ENCODE data around the gene SUPT3H. TPM values are rescaled to one million over a fixed set of nuclear protein-coding genes. Genes with fewer than 3 reads are reported as not detected.
"Not testable (repeated sequence)": the region's sequence is repeated elsewhere in the genome, so short reads cannot be mapped to it uniquely, and the experiment has no call there.

The SUPT3H gene
- polyA plus RNA-seq, 1 donor (not counting 4 experiments of a cell fraction or from before 2014, with no cell fraction given): 7.6 TPM

DNA sequence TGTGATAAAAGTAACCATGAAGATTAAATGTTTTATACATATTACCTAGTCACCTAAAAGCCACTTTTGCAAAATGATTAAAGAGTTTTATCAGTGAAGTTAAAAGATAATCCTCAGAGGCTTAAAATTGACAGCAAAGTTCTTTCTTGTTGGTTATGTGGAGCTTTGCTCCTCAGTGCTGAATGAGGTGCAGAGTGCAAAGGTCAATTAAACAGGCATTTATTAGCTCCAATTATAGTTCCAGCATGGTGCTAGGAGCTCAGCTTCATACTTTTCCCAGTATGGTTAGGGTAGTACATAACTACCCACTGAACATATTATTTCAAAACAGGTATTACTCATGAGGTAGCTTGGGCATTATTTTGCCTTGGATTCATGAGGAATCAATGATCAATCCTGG, 463.6 kb downstream of the SUPT3H start:
- Histone ChIP-seq H3K79me2 (ENCODE audit: control insufficient read depth, insufficient read depth, low read length) (no peaks in the 10 kb centered on the region), H3K36me3 (ENCODE audit: control insufficient read depth in 2 of 2, extremely low read depth in 1 of 2, insufficient read depth in 2 of 2, low read length in 2 of 2) (no peaks in the 10 kb centered on the region), H2AFZ (ENCODE audit: control insufficient read depth, low read length) (no peak overlapping the region), H3K27ac (ENCODE audit: control insufficient read depth, insufficient read depth, low read length) (no peak overlapping the region), H3K4me2 (ENCODE audit: control insufficient read depth, extremely low read depth, insufficient read depth, low read depth, low read length) (no peak overlapping the region), H3K9ac (ENCODE audit: control insufficient read depth, extremely low read depth, insufficient read depth, low read length) (no peak overlapping the region), H3K4me1 (ENCODE audit: control insufficient read depth, extremely low read depth, insufficient read depth, low read length) (no peaks in the 10 kb centered on the region), H3K4me3 (ENCODE audit: control insufficient read depth in 2 of 3, extremely low read depth in 1 of 3, insufficient read depth in 2 of 3, low read depth in 1 of 3, low read length in 3 of 3) (no peak overlapping the region), H4K20me1 (ENCODE audit: control insufficient read depth, extremely low read depth, insufficient read depth, low read length) (no peaks in the 10 kb centered on the region), H3K9me1 (ENCODE audit: control insufficient read depth, extremely low read depth, insufficient read depth, low read length) (no peaks in the 10 kb centered on the region), H3K27me3 (ENCODE audit: control insufficient read depth, extremely low read depth, insufficient read depth, low read length) (no peaks in the 10 kb centered on the region), H3K9me3 (ENCODE audit: control insufficient read depth, low read depth, low read length) (no peaks in the 10 kb centered on the region)
- TF ChIP-seq EZH2 (IDR thresholded peaks at IDR 0.05; ENCODE audit: low read length) (no peak), CTCF (optimal IDR thresholded peaks at IDR 0.05 in 1 of 3, IDR thresholded peaks at IDR 0.05 in 1 of 3, conservative IDR thresholded peaks at IDR 0.05 in 1 of 3; ENCODE audit: extremely low read depth in 1 of 3, insufficient read depth in 2 of 3, low read length in 3 of 3) (no peak)
- DNase-seq (ENCODE audit: low read depth, low spot score) (no peak), FAIRE-seq (no peak)
- dilution Hi-C loops (cut with MboI; ENCODE audit: extremely low pct_ligation_motif_present, low sequenced_read_pairs): no loop called here

GRCh38 chr6:44906761-44907160, 471.0 kb downstream of the SUPT3H start:
- dilution Hi-C loops (cut with MboI; ENCODE audit: extremely low pct_ligation_motif_present, low sequenced_read_pairs): no loop called here
- Histone ChIP-seq H3K4me2 (ENCODE audit: control insufficient read depth, extremely low read depth, insufficient read depth, low read depth, low read length) (no peak overlapping the region), H4K20me1 (ENCODE audit: control insufficient read depth, extremely low read depth, insufficient read depth, low read length) (no peaks in the 10 kb centered on the region), H3K4me1 (ENCODE audit: control insufficient read depth, extremely low read depth, insufficient read depth, low read length) (no peaks in the 10 kb centered on the region), H3K27ac (ENCODE audit: control insufficient read depth, insufficient read depth, low read length) (no peak overlapping the region), H3K4me3 (ENCODE audit: control insufficient read depth in 2 of 3, extremely low read depth in 1 of 3, insufficient read depth in 2 of 3, low read depth in 1 of 3, low read length in 3 of 3) (no peak overlapping the region), H3K79me2 (ENCODE audit: control insufficient read depth, insufficient read depth, low read length) (no peaks in the 10 kb centered on the region), H3K27me3 (ENCODE audit: control insufficient read depth, extremely low read depth, insufficient read depth, low read length) (no peaks in the 10 kb centered on the region), H3K36me3 (ENCODE audit: control insufficient read depth in 2 of 2, extremely low read depth in 1 of 2, insufficient read depth in 2 of 2, low read length in 2 of 2) (no peaks in the 10 kb centered on the region), H3K9me3 (ENCODE audit: control insufficient read depth, low read depth, low read length) (no peaks in the 10 kb centered on the region), H3K9ac (ENCODE audit: control insufficient read depth, extremely low read depth, insufficient read depth, low read length) (no peak overlapping the region), H3K9me1 (ENCODE audit: control insufficient read depth, extremely low read depth, insufficient read depth, low read length) (no peaks in the 10 kb centered on the region), H2AFZ (ENCODE audit: control insufficient read depth, low read length) (no peak overlapping the region)
- no peak for DNase-seq (ENCODE audit: low read depth, low spot score)
- TF ChIP-seq CTCF (optimal IDR thresholded peaks at IDR 0.05 in 1 of 3, IDR thresholded peaks at IDR 0.05 in 1 of 3, conservative IDR thresholded peaks at IDR 0.05 in 1 of 3; ENCODE audit: extremely low read depth in 1 of 3, insufficient read depth in 2 of 3, low read length in 3 of 3): no peak
- TF ChIP-seq EZH2 (IDR thresholded peaks at IDR 0.05; ENCODE audit: low read length): no peak
- no peak for FAIRE-seq

GRCh38 chr6:44900358-44900757, 477.4 kb downstream of the SUPT3H start:
- H3K27ac ChIP-seq (ENCODE audit: control insufficient read depth, insufficient read depth, low read length); FAIRE-seq; dilution Hi-C loops (cut with MboI; ENCODE audit: extremely low pct_ligation_motif_present, low sequenced_read_pairs); H3K36me3 ChIP-seq (ENCODE audit: control insufficient read depth in 2 of 2, extremely low read depth in 1 of 2, insufficient read depth in 2 of 2, low read length in 2 of 2); H3K9ac ChIP-seq (ENCODE audit: control insufficient read depth, extremely low read depth, insufficient read depth, low read length); H3K9me3 ChIP-seq (ENCODE audit: control insufficient read depth, low read depth, low read length); H2AFZ ChIP-seq (ENCODE audit: control insufficient read depth, low read length); H3K4me1 ChIP-seq (ENCODE audit: control insufficient read depth, extremely low read depth, insufficient read depth, low read length); H4K20me1 ChIP-seq (ENCODE audit: control insufficient read depth, extremely low read depth, insufficient read depth, low read length); H3K27me3 ChIP-seq (ENCODE audit: control insufficient read depth, extremely low read depth, insufficient read depth, low read length); H3K9me1 ChIP-seq (ENCODE audit: control insufficient read depth, extremely low read depth, insufficient read depth, low read length); DNase-seq (ENCODE audit: low read depth, low spot score); H3K4me3 ChIP-seq (ENCODE audit: control insufficient read depth in 2 of 3, extremely low read depth in 1 of 3, insufficient read depth in 2 of 3, low read depth in 1 of 3, low read length in 3 of 3); H3K79me2 ChIP-seq (ENCODE audit: control insufficient read depth, insufficient read depth, low read length); H3K4me2 ChIP-seq (ENCODE audit: control insufficient read depth, extremely low read depth, insufficient read depth, low read depth, low read length): not testable (repeated sequence)
